PC-9 (cell line): ENCODE measurements around the gene POMP. TPM values are rescaled to one million over a fixed set of nuclear protein-coding genes. Genes with fewer than 3 reads are reported as not detected.

Experiments
- BruUV-seq: library from RNA; stranded (reverse); fragments of 400-500 nt; replicated peaks from 2 replicates; lab custom pipeline; 2021; lab: Mats Ljungman, UMichigan
- CTCF ChIA-PET: fragments of 300-600 bp; sonication (Branson Sonifier 250); formaldehyde crosslinking; loops from one replicate; lab custom pipeline; 2022; ENCODE audit warnings: antibody characterized with exemption; lab: Charles Lee
- POLR2A ChIA-PET: fragments of 300-600 bp; sonication (Branson Sonifier 250); formaldehyde crosslinking; loops from one replicate; lab custom pipeline; 2022; ENCODE audit warnings: antibody characterized with exemption; ENCODE audit not compliant: unreplicated experiment; lab: Charles Lee
- DNase-seq, 2 experiments: peaks; one replicate each; pipeline versions ENCODE4 v3.0.0 to v3.0.0-alpha.2; 2015 to 2022; ENCODE audit warnings: mixed read lengths in 1 of 2
- H2AFZ ChIP-seq: fragments of 200-600 bp; sonication (generic); 2 replicates; pipeline ENCODE4 v1.8.1; 2017; ENCODE audit warnings: antibody characterized with exemption
- H3F3A ChIP-seq: fragments of 200-600 bp; sonication (generic); 2 replicates; pipeline ENCODE4 v1.8.1; 2017; ENCODE audit warnings: antibody characterized with exemption, mild to moderate bottlenecking, low read depth; ENCODE audit not compliant: insufficient read depth
- H3K27ac ChIP-seq: fragments of 200-600 bp; sonication (generic); 2 replicates; pipeline ENCODE4 v1.6.1; 2016; ENCODE audit warnings: mixed run types
- H3K27me3 ChIP-seq: fragments of 200-600 bp; sonication (generic); 2 replicates; pipeline ENCODE4 v1.6.1; 2016; ENCODE audit warnings: low read depth, mixed run types; ENCODE audit not compliant: insufficient read depth
- H3K36me3 ChIP-seq: fragments of 200-600 bp; sonication (generic); 2 replicates; pipeline ENCODE4 v1.6.1; 2016; ENCODE audit warnings: low read depth, mixed run types
- H3K4me1 ChIP-seq: fragments of 200-600 bp; sonication (generic); replicated peaks from 2 replicates; pipeline ENCODE4 v1.6.1; 2016; ENCODE audit warnings: mixed run types; ENCODE audit not compliant: insufficient read depth
- H3K4me2 ChIP-seq: fragments of 200-600 bp; sonication (generic); 2 replicates; pipeline ENCODE4 v1.6.1; 2017; ENCODE audit warnings: mixed run types
- H3K4me3 ChIP-seq: fragments of 200-600 bp; sonication (generic); 2 replicates; pipeline ENCODE4 v1.6.1; 2016; ENCODE audit warnings: mixed run types
- H3K79me2 ChIP-seq: fragments of 200-600 bp; sonication (generic); 2 replicates; pipeline ENCODE4 v1.6.1; 2017; ENCODE audit warnings: low read depth, mixed run types
- H3K9me2 ChIP-seq: fragments of 200-600 bp; sonication (generic); 2 replicates; pipeline ENCODE4 v1.8.1; 2017; ENCODE audit warnings: mild to moderate bottlenecking; ENCODE audit not compliant: insufficient read depth
- H3K9me3 ChIP-seq: fragments of 200-600 bp; sonication (generic); 2 replicates; pipeline ENCODE4 v1.8.1; 2016; ENCODE audit warnings: low read depth; ENCODE audit not compliant: insufficient read depth
- H4K20me1 ChIP-seq: fragments of 200-600 bp; sonication (generic); 2 replicates; pipeline ENCODE4 v1.8.1; 2017; ENCODE audit not compliant: insufficient read depth
- EZH2 ChIP-seq: fragments of 200-600 bp; sonication (generic); IDR thresholded peaks from 2 replicates; pipeline ENCODE4 v1.8.0; 2017; ENCODE audit warnings: antibody characterized with exemption, low read depth
- intact Hi-C: fragments of 100-400 bp; cut with micrococcal nuclease; formaldehyde crosslinking; loops from one replicate; pipeline ENCODE4 v1.10.0; 2022; ENCODE audit not compliant: unreplicated experiment
- total RNA-seq: library from RNA; stranded (reverse); gene quantifications from 2 replicates; pipeline ENCODE4 v1.2.3, GENCODE V29; 2021
- TF ChIP-seq, protein P1 (sequence below): fragments of 200-600 bp; sonication (generic); conservative IDR thresholded peaks from 2 replicates; pipeline ENCODE4 v1.6.1; 2017; ENCODE audit warnings: mixed run types, antibody characterized with exemption, mild to moderate bottlenecking, moderate library complexity

POMP gene
- total RNA-seq, 1 experiment from 2014 or later = 63.7 TPM

DNA sequence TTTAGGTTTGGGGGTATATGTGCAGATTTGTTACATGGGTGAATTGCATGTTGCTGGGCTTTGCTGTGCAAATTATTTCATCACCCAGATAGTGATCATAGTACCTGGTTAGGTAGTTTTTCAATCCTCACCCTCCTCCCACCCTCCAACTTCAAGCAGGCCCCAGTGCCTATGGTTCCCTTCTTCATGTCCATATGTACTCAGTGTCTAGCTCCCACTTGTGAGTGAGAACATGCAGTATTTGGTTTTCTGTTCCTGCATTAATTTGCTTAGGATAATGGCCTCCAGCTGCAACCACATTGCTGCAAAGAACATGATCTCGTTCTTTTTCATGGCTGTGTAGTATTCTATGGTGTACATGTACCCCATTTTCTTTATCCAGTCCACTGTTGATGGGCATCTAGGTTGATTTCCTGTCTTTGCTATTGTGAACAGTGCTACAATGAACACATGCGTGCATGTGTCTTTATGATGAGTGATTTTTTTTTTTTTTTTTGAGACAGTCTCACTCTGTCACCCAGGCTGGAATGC, 42.9 kb upstream of the POMP start:
- Histone ChIP-seq H3K27ac (no peak overlapping the region), H3K27me3 (peaks cover 75% of the 10 kb centered on the region), H3K79me2 (no peaks in the 10 kb centered on the region), H3K4me1 (no peaks in the 10 kb centered on the region), H3K4me2 (no peak overlapping the region), H3K36me3 (no peaks in the 10 kb centered on the region), H4K20me1 (no peaks in the 10 kb centered on the region), H3K9me2 (no peaks in the 10 kb centered on the region), H3F3A (no peaks in the 10 kb centered on the region), H3K4me3 (no peak overlapping the region), H3K9me3 (no peaks in the 10 kb centered on the region), H2AFZ (no peak overlapping the region)
- BruUV-seq = no TSS peak
- intact Hi-C loops = no loop called here
- POLR2A ChIA-PET = no interaction called here
- no peak for DNase-seq
- TF ChIP-seq, protein P1, sequence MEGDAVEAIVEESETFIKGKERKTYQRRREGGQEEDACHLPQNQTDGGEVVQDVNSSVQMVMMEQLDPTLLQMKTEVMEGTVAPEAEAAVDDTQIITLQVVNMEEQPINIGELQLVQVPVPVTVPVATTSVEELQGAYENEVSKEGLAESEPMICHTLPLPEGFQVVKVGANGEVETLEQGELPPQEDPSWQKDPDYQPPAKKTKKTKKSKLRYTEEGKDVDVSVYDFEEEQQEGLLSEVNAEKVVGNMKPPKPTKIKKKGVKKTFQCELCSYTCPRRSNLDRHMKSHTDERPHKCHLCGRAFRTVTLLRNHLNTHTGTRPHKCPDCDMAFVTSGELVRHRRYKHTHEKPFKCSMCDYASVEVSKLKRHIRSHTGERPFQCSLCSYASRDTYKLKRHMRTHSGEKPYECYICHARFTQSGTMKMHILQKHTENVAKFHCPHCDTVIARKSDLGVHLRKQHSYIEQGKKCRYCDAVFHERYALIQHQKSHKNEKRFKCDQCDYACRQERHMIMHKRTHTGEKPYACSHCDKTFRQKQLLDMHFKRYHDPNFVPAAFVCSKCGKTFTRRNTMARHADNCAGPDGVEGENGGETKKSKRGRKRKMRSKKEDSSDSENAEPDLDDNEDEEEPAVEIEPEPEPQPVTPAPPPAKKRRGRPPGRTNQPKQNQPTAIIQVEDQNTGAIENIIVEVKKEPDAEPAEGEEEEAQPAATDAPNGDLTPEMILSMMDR = no peak
- TF ChIP-seq EZH2 = no peak
- CTCF ChIA-PET = no interaction called here

DNA sequence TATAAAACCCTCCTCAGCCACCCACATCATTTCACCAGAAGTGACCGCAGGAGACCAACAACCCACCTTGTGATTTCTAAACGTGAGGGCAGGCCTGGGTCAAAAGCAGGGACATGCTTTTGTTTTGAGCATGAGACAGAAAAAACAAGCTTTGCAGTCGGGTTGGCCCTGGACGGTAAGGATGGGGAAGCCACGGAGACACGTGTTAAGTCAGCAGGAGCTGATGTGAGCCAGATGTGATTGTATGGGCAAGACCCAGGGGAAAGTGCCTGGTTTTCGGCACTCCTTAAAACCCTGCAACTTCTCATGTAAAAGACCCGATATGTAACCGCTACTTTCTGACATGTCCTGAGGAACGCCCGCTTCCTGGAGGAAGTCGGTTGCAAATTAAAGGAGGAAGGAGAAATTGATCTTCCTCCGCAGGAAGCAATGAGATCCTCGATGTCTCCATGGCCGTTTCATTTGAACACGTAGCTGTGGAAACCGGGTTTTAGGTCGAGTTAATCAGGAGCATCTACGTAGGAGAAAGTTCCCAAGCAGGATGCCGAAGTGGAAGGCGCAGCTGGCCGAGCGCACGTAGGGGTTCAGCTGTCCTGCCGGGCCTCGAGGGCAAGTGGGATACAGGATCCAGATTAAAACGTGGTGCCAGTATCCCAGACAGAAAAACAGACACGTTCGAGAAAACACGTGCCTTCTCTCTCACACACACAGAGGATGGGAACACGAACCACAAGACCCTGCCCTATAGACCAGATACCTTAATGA, 40.5 kb upstream of the POMP start:
- no peaks in the 10 kb centered on the region for H3K9me2 ChIP-seq
- no peak overlapping the region for H3K27ac ChIP-seq
- no peaks in the 10 kb centered on the region for H3K9me3 ChIP-seq
- H3F3A ChIP-seq = no peaks in the 10 kb centered on the region
- intact Hi-C loops = no loop called here
- BruUV-seq = no TSS peak
- H3K4me2 ChIP-seq = no peak overlapping the region
- no peak overlapping the region for H2AFZ ChIP-seq
- DNase-seq = no peak
- H3K27me3 ChIP-seq = peaks cover 55% of the 10 kb centered on the region
- ChIA-PET POLR2A (no interaction called here), CTCF (interaction anchor here (0.6 kb wide), 1 partner anchor 1262 kb away, joined by 3 read pairs; no protein-coding TSS in a partner anchor)
- no peaks in the 10 kb centered on the region for H3K4me1 ChIP-seq
- no peak for TF ChIP-seq EZH2
- TF ChIP-seq, protein P1 = no peak
- H4K20me1 ChIP-seq = no peaks in the 10 kb centered on the region
- no peaks in the 10 kb centered on the region for H3K36me3 ChIP-seq
- no peaks in the 10 kb centered on the region for H3K79me2 ChIP-seq
- H3K4me3 ChIP-seq = no peak overlapping the region

DNA sequence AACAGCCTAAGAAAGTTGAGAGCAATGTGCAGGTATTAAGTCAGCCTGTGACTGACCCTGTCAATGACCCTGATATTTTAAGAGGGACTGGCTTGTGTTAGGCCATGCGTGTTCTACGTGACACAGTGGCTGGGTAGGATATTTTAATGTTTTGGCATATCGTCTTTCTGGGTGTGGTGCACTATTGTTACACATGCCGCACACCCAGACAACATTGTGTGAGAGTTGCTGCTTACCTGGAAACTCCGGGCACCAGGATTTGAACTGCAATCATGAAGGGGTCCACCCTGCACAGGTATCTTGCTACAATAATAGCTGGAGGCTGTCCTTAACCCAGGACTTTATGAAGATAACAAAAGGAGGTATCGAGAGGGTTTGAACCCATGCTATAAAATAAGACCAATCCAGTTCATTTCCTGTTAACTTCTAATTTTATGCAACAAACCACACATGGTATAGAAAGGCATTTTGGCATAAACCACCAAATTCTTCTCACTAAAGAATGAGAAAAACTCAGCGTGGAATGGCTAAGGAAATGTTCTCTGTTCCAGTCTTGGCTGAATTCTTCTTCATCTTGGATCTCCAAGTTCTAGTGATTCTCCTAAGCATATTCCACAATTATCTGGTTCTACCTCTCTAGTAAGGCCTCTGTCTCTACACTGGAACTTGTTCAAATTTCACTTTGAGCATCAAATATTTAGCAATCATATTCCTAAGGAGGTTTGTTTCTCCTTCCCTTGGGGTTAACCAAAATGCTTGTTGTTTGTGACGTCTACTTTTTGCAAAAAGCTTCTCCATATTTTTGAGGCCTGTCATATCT, 38.7 kb upstream of the POMP start:
- no peak overlapping the region for H3K4me3 ChIP-seq
- no peaks in the 10 kb centered on the region for H3F3A ChIP-seq
- H3K79me2 ChIP-seq = no peaks in the 10 kb centered on the region
- H4K20me1 ChIP-seq = no peaks in the 10 kb centered on the region
- DNase-seq = no peak
- H3K27me3 ChIP-seq = peaks cover 57% of the 10 kb centered on the region
- H3K9me3 ChIP-seq = no peaks in the 10 kb centered on the region
- CTCF ChIA-PET = no interaction called here
- no peak for TF ChIP-seq EZH2
- TF ChIP-seq, protein P1 = no peak
- no peaks in the 10 kb centered on the region for H3K4me1 ChIP-seq
- H3K27ac ChIP-seq = no peak overlapping the region
- intact Hi-C loops = no loop called here
- no peak overlapping the region for H2AFZ ChIP-seq
- BruUV-seq = no TSS peak
- POLR2A ChIA-PET = no interaction called here
- H3K9me2 ChIP-seq = no peaks in the 10 kb centered on the region
- no peaks in the 10 kb centered on the region for H3K36me3 ChIP-seq
- no peak overlapping the region for H3K4me2 ChIP-seq
